ENCODE results near the gene CERS3.

DNA sequence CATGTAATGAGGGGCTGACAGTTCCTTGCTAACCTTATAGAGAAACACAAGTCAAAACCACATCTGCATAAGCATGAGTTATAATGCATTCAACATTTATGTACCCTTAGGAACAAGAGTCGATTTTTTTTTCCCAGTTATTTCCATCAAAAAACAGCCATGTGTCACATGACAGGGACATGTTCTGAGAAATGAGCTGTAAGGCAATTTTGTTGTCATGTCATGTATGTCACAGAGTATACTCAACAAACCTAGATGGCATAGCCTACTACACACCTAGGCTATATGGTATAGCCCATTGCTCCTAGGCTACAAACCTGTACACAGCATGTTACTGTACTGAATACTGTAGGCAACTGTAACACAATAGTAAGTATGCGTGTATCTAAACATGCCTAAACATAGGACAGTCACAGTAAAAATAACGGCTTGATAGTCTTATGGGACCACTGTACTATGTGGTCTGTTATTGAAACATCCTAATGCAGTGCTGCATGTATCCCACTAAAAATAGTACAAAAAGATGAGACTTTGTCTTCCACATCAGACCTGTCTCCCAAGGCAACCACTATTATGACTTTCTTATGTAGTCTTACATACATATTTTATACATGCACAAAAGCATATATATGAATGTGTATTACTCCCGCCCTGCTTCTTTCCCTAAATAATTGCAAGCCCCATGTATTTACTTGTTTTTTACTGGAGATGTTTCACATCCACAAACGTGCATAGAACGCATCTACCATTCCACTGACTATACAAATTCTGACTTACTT lies 38.3 kb upstream of the CERS3 start:
- TF ChIP-seq POLR2AphosphoS5 (IDR thresholded peaks at IDR 0.05; ENCODE audit: borderline replicate concordance, low read depth, low read length) (no peak), FOXP2 (optimal IDR thresholded peaks at IDR 0.05; ENCODE audit: control extremely low read depth, extremely low read length, insufficient read depth) (no peak), EZH2 (IDR thresholded peaks at IDR 0.05) (no peak)
